ENCODE data around the gene NTN1.

- TF ChIP-seq ZNF597 (CRISPR knock-in tag; IDR thresholded peaks at IDR 0.05): no peak
- no peak for TF ChIP-seq E2F1 (CRISPR knock-in tag; IDR thresholded peaks at IDR 0.05)
- TF ChIP-seq HMGXB4 (CRISPR knock-in tag; IDR thresholded peaks at IDR 0.05; ENCODE audit: borderline replicate concordance in 1 of 2, low read depth in 1 of 2): no peak
- TF ChIP-seq SOX5 (CRISPR knock-in tag; IDR thresholded peaks at IDR 0.05; ENCODE audit: borderline replicate concordance): no peak
These were observed 248.2 kb downstream of the NTN1 start for GRCh38 chr17:9269350-9270035.

All from HepG2 (cell line).